ENCODE data around the gene EYS. TPM values are rescaled to one million over a fixed set of nuclear protein-coding genes. Genes with fewer than 3 reads are reported as not detected.

EYS gene
- total and polyA plus RNA-seq, 2 of the 13 experiments (the other 11 are each of a cell fraction or from before 2014, with no cell fraction given) = 0.04 to 0.07 TPM

DNA sequence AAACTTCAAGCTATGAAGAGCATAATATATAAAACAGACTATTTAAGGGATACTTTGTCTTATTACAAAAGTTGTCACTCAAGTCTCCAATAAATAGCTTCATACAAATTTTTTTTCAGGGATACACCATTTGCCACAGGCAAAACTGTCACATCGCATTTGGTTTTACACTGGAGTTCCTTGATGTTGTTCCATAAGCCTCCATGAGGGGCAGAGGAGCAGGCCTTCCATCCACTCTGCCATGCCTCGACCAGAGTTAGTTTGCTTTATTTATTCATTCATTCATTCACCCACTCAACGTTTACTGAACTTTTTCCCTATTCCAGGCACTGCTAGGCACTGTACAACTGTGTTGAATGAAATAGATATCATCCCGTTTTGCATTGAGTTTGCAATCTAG lies 1824.8 kb downstream of the EYS start:
- ATAC-seq (peak; percentile 91), FAIRE-seq (peak; percentile 79), DNase-seq (ENCODE audit: low spot score) (peak; percentile 8)
- in situ Hi-C loops (cut with HindIII; ENCODE audit: extremely low pct_ligation_motif_present, low pct_unique_long_range_greater_than_20kb) (no loop called here), intact Hi-C loops (cut with micrococcal nuclease; ENCODE audit: unreplicated experiment) (no loop called here)
- Histone ChIP-seq H3K27ac (ENCODE audit: extremely low read length, insufficient read depth, low read length) (no peak overlapping the region), H3K9ac (ENCODE audit: insufficient read depth, low read depth, low read length) (no peak overlapping the region), H2AFZ (ENCODE audit: low read length) (no peak overlapping the region), H3K4me1 (ENCODE audit: insufficient read depth, low read length) (no peaks in the 10 kb centered on the region), H3K36me3 (replicated peaks in 1 of 2; ENCODE audit: control insufficient read depth in 1 of 2, insufficient read depth in 2 of 2, low read length in 2 of 2) (no peaks in the 10 kb centered on the region), H3K4me3 (replicated peaks in 1 of 3; ENCODE audit: insufficient read depth in 1 of 3, low read depth in 2 of 3, low read length in 3 of 3) (no peak overlapping the region), H3K9me3 (ENCODE audit: low read length) (peaks cover 7% of the 10 kb centered on the region; the same call in 1 of the 2 replicates), H3K27me3 (ENCODE audit: control insufficient read depth in 1 of 2, insufficient read depth in 2 of 2, low read length in 2 of 2) (peaks cover 0 to 6% of the 10 kb centered on the region in 2 experiments; a peak in 1 of 5 replicates), H3K79me2 (ENCODE audit: insufficient read depth, low read length) (no peaks in the 10 kb centered on the region), H3K4me2 (ENCODE audit: low read depth, low read length) (no peak overlapping the region), H4K20me1 (ENCODE audit: insufficient read depth, low read length) (no peaks in the 10 kb centered on the region)
- CTCF ChIA-PET (ENCODE audit: low intra/inter-chr PET ratio, low total read pairs) = no interaction called here
- TF ChIP-seq, protein P1, sequence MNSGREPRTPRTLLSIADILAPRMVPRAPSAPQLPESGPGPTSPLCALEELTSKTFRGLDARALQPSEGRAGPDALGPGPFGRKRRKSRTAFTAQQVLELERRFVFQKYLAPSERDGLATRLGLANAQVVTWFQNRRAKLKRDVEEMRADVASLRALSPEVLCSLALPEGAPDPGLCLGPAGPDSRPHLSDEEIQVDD (CRISPR knock-in tag; IDR thresholded peaks at IDR 0.05; ENCODE audit: borderline replicate concordance) = no peak
- TF ChIP-seq PHF8 (CRISPR knock-in tag; IDR thresholded peaks at IDR 0.05) (no peak), ATF7 (IDR thresholded peaks at IDR 0.05) (no peak), ATF7 (CRISPR knock-in tag; IDR thresholded peaks at IDR 0.05) (no peak), ZNF589 (CRISPR knock-in tag; conservative IDR thresholded peaks at IDR 0.05) (no peak)
- WGBS (ENCODE audit: low lambda C conversion rate) = 4% methylated on average over 4 of the region's 4 CpGs
- no TSS peak for BruUV-seq (replicated peaks)
- POLR2A ChIA-PET = no interaction called here

- DNase-seq (ENCODE audit: low spot score) = no peak
- intact Hi-C loops (cut with micrococcal nuclease; ENCODE audit: unreplicated experiment) (no loop called here), in situ Hi-C loops (cut with HindIII; ENCODE audit: extremely low pct_ligation_motif_present, low pct_unique_long_range_greater_than_20kb) (no loop called here)
- Histone ChIP-seq H3K36me3 (replicated peaks in 1 of 2; ENCODE audit: control insufficient read depth in 1 of 2, insufficient read depth in 2 of 2, low read length in 2 of 2) (no peaks in the 10 kb centered on the region), H4K20me1 (ENCODE audit: insufficient read depth, low read length) (no peaks in the 10 kb centered on the region), H3K4me2 (ENCODE audit: low read depth, low read length) (no peak overlapping the region), H3K27ac (ENCODE audit: extremely low read length, insufficient read depth, low read length) (no peak overlapping the region), H3K9me3 (ENCODE audit: low read length) (peaks cover 7% of the 10 kb centered on the region; the same call in 1 of the 2 replicates), H3K9ac (ENCODE audit: insufficient read depth, low read depth, low read length) (no peak overlapping the region), H3K4me3 (replicated peaks in 1 of 3; ENCODE audit: insufficient read depth in 1 of 3, low read depth in 2 of 3, low read length in 3 of 3) (no peak overlapping the region), H2AFZ (ENCODE audit: low read length) (no peak overlapping the region), H3K79me2 (ENCODE audit: insufficient read depth, low read length) (no peaks in the 10 kb centered on the region), H3K4me1 (ENCODE audit: insufficient read depth, low read length) (no peaks in the 10 kb centered on the region), H3K27me3 (ENCODE audit: control insufficient read depth in 1 of 2, insufficient read depth in 2 of 2, low read length in 2 of 2) (peaks cover 0 to 6% of the 10 kb centered on the region in 2 experiments; a peak in 1 of 5 replicates)
- WGBS (ENCODE audit: low lambda C conversion rate) = 52% methylated on average over 1 of the region's 1 CpG
- TF ChIP-seq MAFF (IDR thresholded peaks at IDR 0.05; ENCODE audit: low read depth, low read length) (peak; percentile 86), RFXANK (CRISPR knock-in tag; IDR thresholded peaks at IDR 0.05) (no peak), CBFB (CRISPR knock-in tag; IDR thresholded peaks at IDR 0.05) (no peak), MAFK (conservative IDR thresholded peaks at IDR 0.05 in 1 of 2, IDR thresholded peaks at IDR 0.05 in 1 of 2; ENCODE audit: low read length in 2 of 2) (peak; percentile 86 to 93), ZNF660 (CRISPR knock-in tag; IDR thresholded peaks at IDR 0.05; ENCODE audit: borderline replicate concordance, low read depth) (no peak), STAG1 (CRISPR knock-in tag; IDR thresholded peaks at IDR 0.05) (no peak)
- no peak for ATAC-seq
- no peak for FAIRE-seq
- POLR2A ChIA-PET = no interaction called here
- CTCF ChIA-PET (ENCODE audit: low intra/inter-chr PET ratio, low total read pairs) = no interaction called here
- no TSS peak for BruUV-seq (replicated peaks)
Measured at GRCh38 chr6:63881791-63882190, 1825.2 kb downstream of the EYS start.

All from HepG2 (cell line).